C4-2B (cell line): Measurements from ENCODE around the gene ZC3H7B.
A peak's percentile ranks its signal among the peaks of the same experiment; 100 is the strongest.
"Not testable (repeated sequence)": the region's sequence is repeated elsewhere in the genome, so short reads cannot be mapped to it uniquely, and the experiment has no call there.

Experiments
- H3K27ac ChIP-seq: fragments of 450-650 bp; 2 replicates; pipeline ENCODE4 v1.5.1; 2017
- ZFX ChIP-seq: fragments of 450-650 bp; IDR thresholded peaks from 2 replicates; pipeline ENCODE4 v1.6.1; 2017
- TF ChIP-seq, protein P1 (sequence below): fragments of 450-650 bp; conservative IDR thresholded peaks from 2 replicates; pipeline ENCODE4 v1.5.1; 2017; ENCODE audit warnings: mild to moderate bottlenecking

Gene ZC3H7B

DNA sequence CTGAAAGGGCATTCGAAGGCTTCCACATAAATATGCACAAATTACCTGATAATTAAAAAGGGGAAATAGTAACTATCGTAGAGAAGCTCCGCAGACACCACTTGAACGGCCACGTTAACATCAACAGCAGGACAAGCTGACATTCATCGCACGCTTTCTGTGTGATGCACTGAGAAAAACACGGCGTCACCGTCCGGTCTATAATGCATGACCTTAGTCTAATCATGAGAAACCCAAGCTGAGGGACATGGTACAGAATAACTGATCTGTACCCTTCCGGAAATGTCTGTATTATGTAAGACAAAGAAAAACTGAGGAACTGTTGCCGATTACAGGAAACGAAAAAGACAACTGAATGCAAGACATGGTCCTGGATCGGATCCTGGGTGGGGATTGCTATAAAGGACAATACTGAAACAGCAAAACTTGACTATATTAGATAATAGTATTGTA, 14.7 kb upstream of the ZC3H7B start:
- peak overlapping the region; percentile 94 for H3K27ac ChIP-seq
- TF ChIP-seq, protein P1, sequence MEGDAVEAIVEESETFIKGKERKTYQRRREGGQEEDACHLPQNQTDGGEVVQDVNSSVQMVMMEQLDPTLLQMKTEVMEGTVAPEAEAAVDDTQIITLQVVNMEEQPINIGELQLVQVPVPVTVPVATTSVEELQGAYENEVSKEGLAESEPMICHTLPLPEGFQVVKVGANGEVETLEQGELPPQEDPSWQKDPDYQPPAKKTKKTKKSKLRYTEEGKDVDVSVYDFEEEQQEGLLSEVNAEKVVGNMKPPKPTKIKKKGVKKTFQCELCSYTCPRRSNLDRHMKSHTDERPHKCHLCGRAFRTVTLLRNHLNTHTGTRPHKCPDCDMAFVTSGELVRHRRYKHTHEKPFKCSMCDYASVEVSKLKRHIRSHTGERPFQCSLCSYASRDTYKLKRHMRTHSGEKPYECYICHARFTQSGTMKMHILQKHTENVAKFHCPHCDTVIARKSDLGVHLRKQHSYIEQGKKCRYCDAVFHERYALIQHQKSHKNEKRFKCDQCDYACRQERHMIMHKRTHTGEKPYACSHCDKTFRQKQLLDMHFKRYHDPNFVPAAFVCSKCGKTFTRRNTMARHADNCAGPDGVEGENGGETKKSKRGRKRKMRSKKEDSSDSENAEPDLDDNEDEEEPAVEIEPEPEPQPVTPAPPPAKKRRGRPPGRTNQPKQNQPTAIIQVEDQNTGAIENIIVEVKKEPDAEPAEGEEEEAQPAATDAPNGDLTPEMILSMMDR, result no peak
- no peak for TF ChIP-seq ZFX

DNA sequence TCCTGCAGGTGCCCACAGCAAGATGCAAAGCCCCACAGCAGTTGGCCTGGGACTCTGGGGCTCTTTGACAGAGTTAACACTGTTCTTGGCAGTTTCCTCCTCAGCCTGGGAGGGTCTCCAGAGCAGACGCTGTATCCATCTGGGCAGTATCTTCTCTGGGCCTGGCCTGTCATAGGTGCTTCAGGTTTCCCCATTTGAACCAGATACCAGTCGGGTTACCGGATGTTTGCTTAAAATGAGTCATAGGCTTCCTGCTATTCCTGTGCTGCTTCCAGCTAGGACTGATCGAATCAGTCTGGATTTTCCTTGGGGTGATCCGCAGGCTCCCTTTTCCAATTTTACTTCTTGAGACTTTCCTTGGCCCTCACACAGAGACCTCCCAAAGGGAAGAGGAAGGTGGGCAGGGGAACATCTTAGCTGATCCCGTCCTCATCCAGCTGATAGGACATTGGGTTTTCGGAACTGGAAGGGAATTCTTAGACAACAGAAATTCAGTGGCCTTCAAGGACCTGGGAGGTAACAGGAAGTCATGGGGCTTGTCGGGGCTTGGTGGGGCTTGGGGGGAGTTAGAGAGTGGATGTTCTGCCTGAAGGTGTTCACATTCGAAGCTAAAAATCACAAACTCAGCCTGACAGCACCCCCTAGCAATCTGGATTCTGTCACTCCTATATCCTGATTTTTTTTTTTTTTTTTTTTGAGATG, 12.9 kb upstream of the ZC3H7B start:
- TF ChIP-seq ZFX, result peak; percentile 29; the same call in 1 of the 2 replicates
- TF ChIP-seq, protein P1, result no peak
- peak overlapping the region; percentile 82 for H3K27ac ChIP-seq

DNA sequence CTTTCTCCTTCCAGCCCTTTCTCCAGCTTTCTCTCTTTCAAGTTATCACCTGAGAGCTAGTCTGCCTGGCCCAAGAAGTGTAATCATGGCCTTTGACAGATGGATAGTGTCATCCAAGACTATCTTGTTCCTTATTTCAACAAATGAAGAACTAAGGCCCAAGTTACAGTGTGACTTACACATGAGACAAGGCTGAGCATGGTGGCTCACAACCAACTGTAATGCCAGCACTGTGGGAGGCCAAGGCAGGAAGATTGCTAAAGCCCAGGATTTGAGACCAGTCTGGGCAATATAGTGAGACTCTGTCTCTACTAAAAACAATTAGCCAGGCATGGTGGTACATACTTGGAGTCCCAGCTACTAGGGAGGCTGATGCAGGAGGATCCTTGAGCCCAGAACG, 11.7 kb upstream of the ZC3H7B start:
- H3K27ac ChIP-seq, result peak overlapping the region; percentile 82
- TF ChIP-seq, protein P1, result no peak

DNA sequence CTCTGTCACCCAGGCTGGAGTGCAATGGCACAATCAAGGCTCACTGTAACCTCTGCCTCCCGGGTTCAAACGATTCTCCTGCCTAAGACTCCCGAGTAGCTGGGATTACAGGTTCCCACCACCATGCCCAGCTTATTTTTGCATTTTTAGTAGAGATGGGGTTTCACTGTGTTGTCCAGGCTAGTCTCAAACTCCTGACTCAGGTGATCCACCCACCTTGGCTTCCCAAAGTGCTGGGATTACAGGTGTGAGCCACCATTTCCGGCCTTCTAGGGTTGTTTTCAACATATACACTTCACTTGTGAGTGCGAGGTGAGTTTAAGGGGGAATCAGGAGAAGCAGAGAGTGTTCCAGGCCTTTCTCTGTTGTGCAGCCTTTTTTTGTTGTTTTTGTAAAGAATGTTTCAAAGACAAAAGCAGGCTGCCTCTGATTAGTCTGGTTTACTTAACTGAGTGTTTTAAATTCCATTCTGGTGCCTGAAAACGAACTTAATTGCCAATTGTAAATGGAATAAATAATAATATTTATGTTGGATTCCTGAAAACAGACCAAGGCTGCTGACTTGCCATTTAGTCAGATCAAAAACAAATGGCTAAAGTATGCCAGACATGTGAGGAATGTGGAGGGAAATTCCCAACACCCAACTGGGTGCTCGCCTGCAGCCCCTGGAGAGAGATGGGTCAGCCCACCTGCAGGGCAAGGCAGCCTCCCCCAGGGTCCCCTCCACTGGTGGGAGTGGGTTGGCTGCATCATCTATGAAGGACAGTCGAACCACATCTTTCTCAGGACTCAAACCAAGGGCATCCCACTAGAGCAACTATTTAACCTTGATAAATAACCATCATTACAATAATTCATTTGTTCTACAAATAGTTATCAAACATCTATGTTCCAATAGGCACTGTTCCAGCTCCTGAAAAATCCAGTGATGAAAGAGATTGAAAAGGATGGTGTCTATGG, 10.8 kb upstream of the ZC3H7B start:
- no peak for TF ChIP-seq ZFX
- TF ChIP-seq, protein P1, result no peak
- H3K27ac ChIP-seq, result no peak overlapping the region

DNA sequence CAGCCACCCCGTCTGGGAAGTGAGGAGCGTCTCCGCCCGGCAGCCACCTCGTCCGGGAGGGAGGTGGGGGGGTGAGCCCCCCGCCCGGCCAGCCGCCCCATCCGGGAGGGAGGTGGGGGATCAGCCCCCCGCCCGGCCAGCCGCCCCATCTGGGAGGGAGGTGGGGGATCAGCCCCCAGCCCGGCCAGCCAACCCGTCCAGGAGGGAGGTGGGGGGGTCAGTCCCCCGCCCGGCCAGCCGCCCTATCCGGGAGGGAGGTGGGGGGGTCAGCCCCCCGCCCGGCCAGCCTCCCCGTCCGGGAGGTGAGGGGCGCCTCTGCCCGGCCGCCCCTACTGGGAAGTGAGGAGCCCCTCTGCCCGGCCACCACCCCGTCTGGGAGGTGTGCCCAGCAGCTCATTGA, 6.5 kb upstream of the ZC3H7B start:
- not testable (repeated sequence) for H3K27ac ChIP-seq

DNA sequence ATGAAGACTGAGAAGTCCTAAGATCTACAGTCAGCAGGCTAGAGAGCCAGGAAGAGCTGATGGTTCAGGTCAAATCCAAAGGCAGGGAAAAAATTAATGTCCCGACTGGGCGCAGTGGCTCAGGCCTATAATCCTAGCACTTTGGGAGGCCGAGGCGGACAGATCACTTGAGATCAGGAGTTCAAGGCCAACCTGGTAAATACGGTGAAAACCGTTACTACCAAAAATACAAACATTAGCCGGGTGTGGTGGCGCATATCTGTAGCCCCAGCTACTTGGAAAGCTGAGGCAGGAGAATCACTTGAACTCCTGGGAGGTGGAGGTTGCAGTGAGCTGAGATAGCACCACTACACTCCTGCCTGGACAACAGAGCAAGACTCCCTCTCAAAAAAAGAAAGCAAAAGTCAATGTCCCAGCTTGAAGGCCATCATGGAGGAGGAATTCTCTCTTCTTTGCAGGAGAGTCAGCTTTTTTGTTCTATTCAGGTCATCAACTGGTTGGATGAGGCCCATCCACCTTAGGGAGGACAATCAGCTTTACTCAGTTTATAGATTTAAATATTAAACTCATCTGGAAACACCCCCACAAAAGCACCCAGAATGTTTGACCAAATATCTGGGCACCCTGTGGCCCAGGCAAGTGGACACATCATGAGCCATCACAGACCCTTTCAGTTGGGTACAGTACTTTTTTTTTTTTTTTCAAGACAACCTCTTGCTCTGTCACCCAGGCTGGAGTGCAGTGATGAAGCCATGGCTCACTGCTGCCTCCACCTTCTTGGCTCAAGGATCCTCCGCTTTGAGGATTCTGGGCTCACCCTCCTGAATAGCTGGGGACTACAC, 4.3 kb upstream of the ZC3H7B start:
- TF ChIP-seq ZFX, result no peak
- TF ChIP-seq, protein P1, result no peak

DNA sequence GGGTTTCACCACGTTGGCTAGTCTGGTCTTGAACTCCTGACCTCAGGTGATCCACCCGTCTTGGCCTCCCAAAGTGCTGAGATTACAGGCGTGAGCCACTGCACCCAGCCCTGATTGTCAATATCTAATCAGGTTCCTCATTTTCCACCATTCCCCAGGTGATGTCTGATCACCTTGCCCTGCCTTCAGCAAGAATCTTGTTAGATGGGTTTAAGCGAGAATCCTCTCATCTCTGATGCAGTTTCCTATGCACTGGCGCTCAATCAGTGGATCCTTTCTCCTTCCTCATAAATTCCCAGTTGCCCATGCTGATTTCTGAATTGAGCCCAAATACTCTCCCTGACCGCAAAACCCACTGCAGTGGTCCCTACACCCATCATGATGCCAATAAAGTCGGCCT, 664 bp upstream of the ZC3H7B start:
- peak overlapping the region; percentile 90 for H3K27ac ChIP-seq
- TF ChIP-seq ZFX, result no peak
- TF ChIP-seq, protein P1, result no peak

More for the DNA sequence above, 4.3 kb upstream of the ZC3H7B start:
- no peak overlapping the region for H3K27ac ChIP-seq
